Fibroblast of villous mesenchyme (primary cell): Measurements from ENCODE around the gene CST7. TPM values are rescaled to one million over a fixed set of nuclear protein-coding genes. Genes with fewer than 3 reads are reported as not detected.

Experiments
- DNase-seq: peaks from one replicate; pipeline ENCODE4 v3.0.0-alpha.2; 2010; ENCODE audit warnings: low read depth
- H3K4me3 ChIP-seq: 2 replicates; pipeline ENCODE4 v1.5.1; 2011; ENCODE audit warnings: low read depth, mild to moderate bottlenecking, low read length
- total RNA-seq: library from RNA; depleted of rRNA; stranded (reverse); fragments of >200 nt; gene quantifications from 2 replicates; pipeline ENCODE4 v1.2.3, GENCODE V29; 2012
- TF ChIP-seq, protein P1 (sequence below): IDR thresholded peaks from 2 replicates; pipeline ENCODE4 v1.5.1; 2012; ENCODE audit warnings: low read depth, mild to moderate bottlenecking, low read length; ENCODE audit not compliant: insufficient read depth

The CST7 gene
- total RNA-seq, 1 donor: not detected

DNA sequence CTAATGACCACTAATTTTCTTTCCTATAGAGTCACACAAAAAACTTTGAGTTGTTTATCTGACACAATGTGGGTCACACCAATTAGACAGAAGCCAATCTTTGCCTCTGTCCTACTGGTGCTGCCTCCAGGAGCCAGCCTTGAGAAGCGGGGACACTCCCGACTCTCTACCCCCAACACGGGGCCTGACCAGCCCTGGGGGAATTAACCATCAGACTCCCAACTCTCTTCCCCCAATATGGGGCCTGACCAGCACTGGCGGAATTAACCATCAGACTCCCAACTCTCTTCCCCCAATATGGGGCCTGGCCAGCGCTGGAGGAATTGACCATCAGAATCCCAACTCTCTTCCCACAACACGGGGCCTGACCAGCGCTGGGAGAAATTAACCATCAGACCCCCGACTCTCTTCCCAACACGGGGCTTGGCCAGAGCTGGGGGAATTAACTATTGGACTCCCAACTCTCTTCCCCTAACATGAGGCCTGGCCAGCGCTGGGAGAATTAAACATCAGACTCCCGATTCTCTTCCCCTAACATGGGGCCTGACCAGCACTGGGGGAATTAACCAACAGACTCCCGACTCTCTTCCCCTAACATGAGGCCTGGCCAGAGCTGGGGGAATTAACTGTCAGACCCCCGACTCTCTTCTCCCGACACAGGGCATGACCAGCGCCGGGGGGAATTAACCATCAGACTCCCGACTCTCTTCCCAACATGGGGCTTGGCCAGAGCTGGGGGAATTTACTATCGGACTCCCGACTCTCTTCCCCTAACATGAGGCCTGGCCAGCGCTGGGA lies 12.5 kb downstream of the CST7 start:
- no peak overlapping the region for H3K4me3 ChIP-seq
- TF ChIP-seq, protein P1, sequence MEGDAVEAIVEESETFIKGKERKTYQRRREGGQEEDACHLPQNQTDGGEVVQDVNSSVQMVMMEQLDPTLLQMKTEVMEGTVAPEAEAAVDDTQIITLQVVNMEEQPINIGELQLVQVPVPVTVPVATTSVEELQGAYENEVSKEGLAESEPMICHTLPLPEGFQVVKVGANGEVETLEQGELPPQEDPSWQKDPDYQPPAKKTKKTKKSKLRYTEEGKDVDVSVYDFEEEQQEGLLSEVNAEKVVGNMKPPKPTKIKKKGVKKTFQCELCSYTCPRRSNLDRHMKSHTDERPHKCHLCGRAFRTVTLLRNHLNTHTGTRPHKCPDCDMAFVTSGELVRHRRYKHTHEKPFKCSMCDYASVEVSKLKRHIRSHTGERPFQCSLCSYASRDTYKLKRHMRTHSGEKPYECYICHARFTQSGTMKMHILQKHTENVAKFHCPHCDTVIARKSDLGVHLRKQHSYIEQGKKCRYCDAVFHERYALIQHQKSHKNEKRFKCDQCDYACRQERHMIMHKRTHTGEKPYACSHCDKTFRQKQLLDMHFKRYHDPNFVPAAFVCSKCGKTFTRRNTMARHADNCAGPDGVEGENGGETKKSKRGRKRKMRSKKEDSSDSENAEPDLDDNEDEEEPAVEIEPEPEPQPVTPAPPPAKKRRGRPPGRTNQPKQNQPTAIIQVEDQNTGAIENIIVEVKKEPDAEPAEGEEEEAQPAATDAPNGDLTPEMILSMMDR: no peak
- no peak for DNase-seq

- H3K4me3 ChIP-seq: no peak overlapping the region
- DNase-seq: no peak
- TF ChIP-seq, protein P1: no peak
These were observed 13.1 kb downstream of the CST7 start for GRCh38 chr20:24962182-24962492.

GRCh38 chr20:24962510-24962909 lies 13.4 kb downstream of the CST7 start:
- TF ChIP-seq, protein P1: no peak
- H3K4me3 ChIP-seq: no peak overlapping the region
- DNase-seq: no peak

GRCh38 chr20:24963672-24964505 lies 14.8 kb downstream of the CST7 start:
- no peak overlapping the region for H3K4me3 ChIP-seq
- DNase-seq: no peak
- TF ChIP-seq, protein P1: no peak

GRCh38 chr20:24964506-24964840 lies 15.4 kb downstream of the CST7 start:
- DNase-seq: no peak
- H3K4me3 ChIP-seq: no peak overlapping the region
- TF ChIP-seq, protein P1: no peak

GRCh38 chr20:24965065-24965919 lies 16.2 kb downstream of the CST7 start:
- TF ChIP-seq, protein P1: no peak
- H3K4me3 ChIP-seq: no peak overlapping the region
- DNase-seq: no peak
